HG02678 (cell line): ENCODE data around the gene FOXP1.

Source experiments
- ATAC-seq: cut with Tn5 transposase; IDR thresholded peaks from one replicate; pipeline ENCODE4 v1.9.1; 2021; ENCODE audit warnings: mild to moderate bottlenecking, moderate library complexity; ENCODE audit not compliant: unreplicated experiment

The FOXP1 gene

DNA sequence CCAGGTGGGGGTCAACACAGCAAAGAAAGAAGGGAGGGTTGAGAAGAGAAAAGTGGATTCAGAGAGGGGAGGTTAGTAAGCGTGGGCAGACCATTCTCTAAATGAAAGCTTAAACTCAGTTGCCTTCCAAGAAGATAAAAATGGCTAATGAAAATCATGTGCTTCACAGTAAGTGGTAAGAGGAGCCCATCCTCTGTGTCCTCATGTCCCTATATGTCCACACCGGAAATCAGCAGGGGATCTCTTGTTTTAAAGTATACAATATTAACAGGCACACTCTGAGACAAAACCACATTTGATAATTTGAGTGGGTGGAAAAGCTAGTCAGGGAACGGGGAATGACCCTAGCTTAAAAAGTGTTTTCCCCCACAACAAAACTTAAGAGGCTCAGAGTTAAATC, 4.4 kb upstream of the FOXP1 start:
- no peak for ATAC-seq

DNA sequence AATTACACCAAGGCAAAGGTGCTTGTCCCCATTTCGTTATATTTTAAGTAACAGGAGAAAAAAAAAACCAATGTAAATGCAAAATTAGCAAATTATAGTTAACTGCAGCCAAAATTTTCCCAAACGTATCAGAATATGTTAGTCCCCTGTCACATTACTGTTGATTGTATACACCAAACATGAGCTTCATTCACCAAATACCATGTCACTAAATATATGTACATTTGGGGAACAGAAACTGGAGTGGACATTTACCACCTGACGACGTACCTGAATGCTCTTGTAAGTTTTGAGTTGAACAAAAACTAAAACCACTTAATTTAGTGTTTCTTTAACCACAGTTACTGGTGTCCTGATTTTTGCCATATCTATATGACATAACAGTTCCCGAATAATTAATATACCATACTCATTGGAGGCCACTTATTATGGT, 3.3 kb upstream of the FOXP1 start:
- ATAC-seq = no peak

- no peak for ATAC-seq
Observed at GRCh38 chr3:71585887-71586809, 2.6 kb upstream of the FOXP1 start.

DNA sequence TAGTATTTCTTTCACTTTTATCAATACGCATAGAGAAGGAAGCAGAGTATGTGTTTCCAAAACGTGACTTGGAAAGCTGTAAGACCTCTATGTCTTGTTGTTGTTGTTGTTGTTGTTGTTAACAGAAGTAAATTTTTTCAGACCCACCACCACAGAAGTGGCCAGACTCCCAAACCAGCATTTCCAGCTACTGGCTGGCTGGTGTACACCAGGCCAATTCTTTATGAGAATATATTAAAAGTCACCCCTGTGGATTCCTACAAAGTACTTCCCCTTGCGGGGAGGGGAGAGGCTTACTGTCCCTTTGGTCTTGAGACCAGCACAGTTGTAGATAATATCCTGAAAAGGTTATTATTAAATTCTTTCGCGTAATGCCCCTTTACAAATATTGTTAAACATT, 1.6 kb upstream of the FOXP1 start:
- ATAC-seq = no peak

DNA sequence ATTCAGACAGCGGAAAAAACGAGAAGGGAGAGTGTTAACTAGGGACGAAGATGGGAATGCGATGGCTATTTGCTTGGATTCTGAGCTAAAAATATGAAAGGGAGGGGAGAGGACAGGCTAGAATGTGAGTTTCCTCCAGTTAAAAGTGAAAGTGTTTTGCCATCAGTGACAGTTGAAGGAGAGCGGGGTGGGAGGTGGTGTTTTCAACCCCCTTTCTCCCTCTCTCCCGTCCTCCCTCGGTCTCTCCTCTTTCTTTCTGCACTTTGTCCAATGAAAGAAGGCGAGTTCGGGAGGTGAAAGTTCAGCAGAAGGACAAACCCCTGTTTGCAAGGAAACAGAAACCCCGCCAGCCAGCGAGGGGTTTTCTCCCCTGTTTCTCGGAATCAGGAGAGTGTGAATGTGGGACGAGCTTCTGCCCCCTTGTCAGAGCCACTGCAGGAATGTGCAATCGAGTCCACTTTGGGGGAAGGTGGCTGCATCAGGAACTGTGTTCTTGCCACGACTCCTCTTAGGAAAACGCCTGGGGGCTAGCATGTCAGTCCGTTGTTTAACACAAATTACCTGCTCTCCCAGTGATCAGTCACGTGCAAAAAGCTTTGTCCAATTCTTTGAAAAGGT, 975 bp upstream of the FOXP1 start:
- ATAC-seq = no peak

DNA sequence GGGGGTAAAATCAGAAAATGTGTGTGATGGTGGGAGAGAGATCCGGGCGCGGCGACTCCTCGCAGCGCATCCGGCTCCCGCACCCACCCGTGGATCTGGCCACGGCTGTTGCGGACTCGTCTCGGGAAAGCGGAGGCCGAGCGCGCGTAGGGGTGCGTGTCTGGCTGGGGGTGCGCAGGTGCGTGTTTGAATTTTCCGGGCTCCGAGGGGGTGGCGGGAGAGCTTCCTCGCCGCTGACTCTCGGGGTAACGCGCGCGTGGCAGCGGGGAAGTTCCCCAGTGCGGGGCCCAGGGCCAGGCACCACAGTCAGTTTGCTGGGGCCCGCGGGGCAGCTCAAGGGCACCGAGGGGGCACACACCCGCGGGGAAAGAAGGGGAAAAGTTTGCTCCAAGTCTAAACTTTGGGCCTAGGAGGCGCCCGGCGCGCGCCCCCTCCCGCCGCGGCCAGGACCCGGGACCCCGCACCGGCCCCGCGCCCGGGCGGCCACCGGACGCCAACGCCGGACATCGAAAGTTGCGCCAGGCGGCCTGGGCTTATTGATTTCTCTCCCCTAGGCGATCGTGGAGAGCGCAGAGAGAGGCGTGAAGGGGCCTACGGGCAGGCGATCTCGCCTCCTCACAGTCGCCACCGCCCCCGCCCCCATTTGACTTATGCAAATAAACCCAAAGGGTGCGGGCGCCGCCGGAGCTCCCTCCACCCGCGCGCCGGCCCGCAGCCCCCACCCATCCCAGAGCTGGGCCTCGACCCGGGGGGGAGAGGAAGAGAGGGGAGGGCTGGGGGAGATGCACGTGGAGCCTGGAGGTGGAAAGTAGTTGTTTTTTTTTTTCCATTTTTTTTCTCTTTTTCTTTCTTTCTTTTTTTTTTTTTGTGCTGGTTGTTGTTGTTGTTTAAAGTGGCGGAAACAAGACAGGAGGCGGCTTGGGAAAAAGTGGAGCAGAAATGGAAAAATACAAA, 639 bp downstream of the FOXP1 start:
- peak; percentile 35 for ATAC-seq

- no peak for ATAC-seq
Observed at GRCh38 chr3:71582036-71582611, 1.4 kb downstream of the FOXP1 start.

DNA sequence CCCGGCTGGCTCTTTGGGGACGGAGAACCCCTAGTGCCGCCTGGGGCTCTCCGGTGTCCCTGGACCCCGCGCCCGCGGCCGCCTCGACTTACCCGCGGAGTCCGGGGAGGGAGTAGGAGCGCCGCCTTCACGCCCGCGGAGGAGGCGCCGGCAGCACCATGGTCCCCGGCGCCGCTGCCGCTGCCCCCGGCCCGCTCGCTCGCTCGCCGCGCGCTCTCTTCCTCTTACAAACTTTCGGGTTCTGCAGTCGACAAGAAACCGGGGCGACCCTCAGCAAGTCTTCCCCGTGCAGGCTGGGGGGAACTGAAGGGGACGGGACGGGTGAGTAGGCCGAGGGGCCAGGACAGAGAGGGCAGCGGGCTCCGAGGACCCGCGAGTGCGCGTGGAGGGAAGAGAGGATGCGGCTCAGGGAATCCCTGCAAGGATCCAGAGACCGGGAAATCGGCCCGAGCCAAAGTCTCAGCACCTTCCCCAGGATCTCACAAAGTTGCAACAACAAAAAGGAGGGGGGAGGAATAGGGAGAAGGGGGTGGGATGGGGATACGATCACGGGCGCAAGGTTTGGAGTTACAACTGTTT, 2.0 kb downstream of the FOXP1 start:
- no peak for ATAC-seq

DNA sequence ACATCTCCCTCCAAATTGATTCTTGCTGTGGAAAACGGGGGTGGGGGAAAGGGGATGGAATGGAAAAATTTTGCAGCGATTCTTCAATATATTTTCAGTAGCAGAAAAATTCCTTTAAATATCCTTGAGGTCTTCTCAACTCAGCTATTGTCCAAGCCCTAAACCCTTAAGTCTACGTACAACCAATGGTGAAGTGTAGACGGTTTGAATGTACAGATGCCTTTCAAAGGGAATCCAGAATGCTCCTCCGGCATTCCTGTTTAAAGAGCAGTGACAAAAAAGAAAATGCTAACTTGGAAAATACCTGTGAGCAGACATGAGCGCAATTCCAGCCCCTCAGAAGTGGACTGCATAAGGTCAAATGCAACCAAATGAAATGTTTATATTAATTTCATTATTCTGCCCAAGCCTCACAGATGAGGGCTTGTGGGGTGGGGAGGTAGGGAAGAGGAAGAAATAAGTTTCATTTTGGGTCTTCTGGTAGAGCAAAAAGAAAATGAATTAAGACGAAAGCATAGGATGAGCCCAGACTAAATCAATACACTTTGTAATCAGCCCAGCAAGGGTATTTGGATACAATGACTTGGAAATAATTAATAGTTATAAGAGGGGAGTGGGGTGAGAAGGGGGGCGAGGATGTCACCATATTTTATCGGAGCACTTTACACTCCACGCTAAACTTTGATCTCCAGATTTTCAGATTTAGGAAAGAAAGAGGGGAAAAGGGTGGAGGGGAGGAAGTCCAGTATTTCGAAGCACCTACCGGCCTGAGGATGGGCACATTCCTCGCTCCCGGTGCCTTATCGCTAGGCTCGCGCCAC, 2.7 kb downstream of the FOXP1 start:
- no peak for ATAC-seq

DNA sequence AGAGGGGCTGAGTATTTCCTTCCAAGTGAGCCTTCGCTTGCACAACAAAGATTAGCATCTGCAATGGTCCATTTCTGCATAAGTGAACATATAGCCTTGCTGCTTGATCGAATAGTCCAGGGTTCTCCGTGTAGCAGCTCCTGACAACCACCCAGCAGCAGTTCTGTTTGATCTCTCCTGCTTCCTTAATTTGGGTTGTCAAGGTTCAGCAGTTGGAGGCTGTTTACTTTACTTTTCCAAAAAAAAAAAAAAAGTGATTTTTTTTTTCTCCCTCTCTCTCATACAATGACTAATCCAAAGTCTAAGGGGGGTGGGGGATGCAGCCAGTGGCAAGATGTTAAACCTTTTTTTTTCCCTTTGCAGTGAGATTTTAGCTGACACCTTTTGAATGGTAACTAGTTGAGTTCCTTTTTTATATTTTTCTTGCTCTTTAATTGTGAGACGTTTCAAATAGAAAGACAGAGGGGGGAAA, 3.6 kb downstream of the FOXP1 start:
- ATAC-seq = no peak

DNA sequence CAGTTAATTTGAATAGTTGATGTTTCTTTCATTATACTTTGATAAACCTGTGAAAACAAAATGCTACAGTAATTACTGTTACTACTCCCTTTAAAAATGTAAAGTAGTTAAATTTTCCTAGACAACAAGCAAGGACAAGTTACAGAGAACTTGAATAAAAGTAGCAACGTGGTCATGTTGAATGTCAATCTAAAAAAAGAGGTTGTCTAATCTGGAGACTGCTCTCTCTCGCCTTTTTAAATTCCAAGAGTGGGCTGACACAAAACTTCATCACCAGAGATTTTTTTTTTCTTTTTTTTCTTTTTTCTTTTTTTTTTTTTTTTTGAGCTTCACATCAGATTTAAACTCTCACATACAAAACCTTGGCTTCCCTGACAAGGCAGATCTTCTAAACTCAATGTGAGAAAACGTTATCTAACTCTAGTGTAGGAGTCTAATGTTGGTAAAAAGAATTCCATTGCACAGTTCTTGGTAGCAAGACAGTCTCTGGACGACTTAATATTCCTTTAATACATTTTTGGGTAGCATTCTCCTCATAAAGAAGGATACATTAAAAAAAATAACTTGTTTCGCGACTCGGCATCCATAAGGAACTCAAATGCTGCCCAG, 4.1 kb downstream of the FOXP1 start:
- ATAC-seq = no peak

GRCh38 chr3:71578054-71578751, 5.3 kb downstream of the FOXP1 start:
- no peak for ATAC-seq

- no peak for ATAC-seq
Observed at GRCh38 chr3:71577011-71577410, 6.5 kb downstream of the FOXP1 start.

GRCh38 chr3:71575433-71575832, 8.1 kb downstream of the FOXP1 start:
- no peak for ATAC-seq

- no peak for ATAC-seq
Observed at GRCh38 chr3:71573181-71573580, 10.3 kb downstream of the FOXP1 start.

DNA sequence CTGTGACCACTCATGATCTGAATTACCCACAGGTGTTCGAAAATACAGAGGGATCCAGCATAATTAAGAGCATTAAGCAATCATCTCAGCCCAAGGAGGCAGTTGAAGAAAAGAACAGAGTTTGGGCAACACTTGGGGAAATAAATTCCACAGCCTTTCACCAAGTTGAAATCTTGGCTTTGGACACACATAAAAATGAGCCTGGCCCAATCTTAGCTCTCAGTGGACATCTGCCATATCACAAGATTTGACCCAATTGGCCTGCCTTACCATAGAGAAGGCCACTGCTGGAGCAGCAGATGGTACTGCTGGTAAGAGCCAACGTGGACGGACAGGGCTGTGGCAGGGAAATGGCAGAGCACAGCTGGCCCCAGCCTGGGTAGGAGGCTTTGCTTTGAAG, 13.0 kb downstream of the FOXP1 start:
- no peak for ATAC-seq

GRCh38 chr3:71568207-71568606, 15.3 kb downstream of the FOXP1 start:
- ATAC-seq = peak; percentile 35

- no peak for ATAC-seq
Observed at GRCh38 chr3:71566776-71567175, 16.8 kb downstream of the FOXP1 start.

- no peak for ATAC-seq
Observed at GRCh38 chr3:71565976-71566375, 17.6 kb downstream of the FOXP1 start.
